GM21515 (cell line): ENCODE results near the gene CREBL2.

Experiments used
- ATAC-seq: cut with Tn5 transposase; IDR thresholded peaks from one replicate; pipeline ENCODE4 v1.9.1; 2021; ENCODE audit not compliant: unreplicated experiment

The CREBL2 gene

GRCh38 chr12:12671850-12672660 lies 60.4 kb downstream of the CREBL2 start:
- ATAC-seq = no peak

DNA sequence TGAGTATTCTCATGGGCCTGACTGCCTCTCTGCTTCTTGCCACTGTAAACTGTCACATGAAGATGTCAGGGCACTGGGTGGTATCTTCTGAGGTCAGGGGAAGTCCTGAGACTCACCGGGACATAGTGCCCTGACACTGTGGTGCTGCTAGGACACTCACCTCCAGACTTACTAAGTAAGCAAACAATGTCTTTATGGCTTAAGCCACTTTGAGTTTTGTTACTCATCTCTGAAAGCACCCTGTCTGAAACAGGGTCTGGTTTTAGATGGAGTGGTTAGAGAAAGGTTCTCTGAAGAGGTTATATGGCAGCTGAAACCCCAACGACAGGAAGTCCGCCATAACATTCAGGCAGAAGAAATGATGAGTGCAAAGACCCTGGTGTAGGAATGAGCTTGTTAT lies 61.6 kb downstream of the CREBL2 start:
- no peak for ATAC-seq

DNA sequence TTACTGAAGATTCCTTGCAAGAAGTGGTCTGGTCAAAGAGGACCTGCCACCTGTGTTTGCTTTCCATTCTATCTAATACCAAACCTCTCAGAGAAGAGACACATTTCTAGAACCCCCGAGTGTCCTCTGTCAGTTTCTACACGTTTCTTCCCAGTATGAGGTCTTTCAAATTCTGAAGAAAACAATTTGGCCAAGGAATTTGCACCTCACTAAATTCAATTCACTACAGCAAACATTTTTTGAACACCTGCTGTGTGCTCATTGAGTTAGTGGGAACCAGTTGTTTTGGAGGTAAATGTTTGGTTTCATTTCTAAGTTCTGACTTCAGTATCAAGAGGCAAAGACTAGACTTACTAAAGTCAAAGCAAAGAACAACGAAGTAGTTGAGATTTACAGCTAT lies 64.9 kb downstream of the CREBL2 start:
- no peak for ATAC-seq

DNA sequence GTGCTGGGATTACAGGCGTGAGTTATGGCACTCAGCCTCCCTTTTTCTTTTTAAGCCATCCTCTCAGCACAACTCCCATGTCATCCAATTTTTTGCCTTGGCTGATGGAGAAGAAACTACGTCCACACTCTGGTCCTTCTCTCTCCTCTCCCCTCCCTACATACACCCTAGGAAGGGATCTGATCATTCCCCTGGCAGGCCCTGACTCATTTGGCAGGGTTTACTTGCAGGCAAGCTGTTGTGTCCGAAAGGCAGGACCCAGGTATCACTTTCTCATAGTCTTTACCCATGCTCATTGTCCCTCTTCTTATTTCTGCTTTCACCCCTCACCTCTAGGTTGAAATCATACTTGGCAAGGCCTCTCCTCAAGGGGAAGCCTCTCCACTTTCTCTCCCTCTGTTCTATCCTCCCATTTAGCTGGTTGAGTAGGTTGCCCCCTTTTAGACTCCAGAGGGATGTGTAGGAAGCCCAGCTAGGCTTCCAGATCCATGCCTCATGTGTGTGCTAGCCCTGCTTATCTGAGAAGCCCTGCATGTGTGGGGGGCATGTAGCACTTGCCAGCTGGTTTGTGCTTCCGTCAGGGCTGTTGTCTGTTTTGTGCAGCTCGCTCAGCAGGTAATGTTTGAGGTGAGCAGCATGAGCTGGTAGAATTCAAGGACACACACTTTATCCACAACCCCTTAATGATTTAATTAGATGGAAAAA lies 69.5 kb downstream of the CREBL2 start:
- ATAC-seq = no peak

- ATAC-seq = no peak
These were observed 70.6 kb downstream of the CREBL2 start for GRCh38 chr12:12682284-12682683.

DNA sequence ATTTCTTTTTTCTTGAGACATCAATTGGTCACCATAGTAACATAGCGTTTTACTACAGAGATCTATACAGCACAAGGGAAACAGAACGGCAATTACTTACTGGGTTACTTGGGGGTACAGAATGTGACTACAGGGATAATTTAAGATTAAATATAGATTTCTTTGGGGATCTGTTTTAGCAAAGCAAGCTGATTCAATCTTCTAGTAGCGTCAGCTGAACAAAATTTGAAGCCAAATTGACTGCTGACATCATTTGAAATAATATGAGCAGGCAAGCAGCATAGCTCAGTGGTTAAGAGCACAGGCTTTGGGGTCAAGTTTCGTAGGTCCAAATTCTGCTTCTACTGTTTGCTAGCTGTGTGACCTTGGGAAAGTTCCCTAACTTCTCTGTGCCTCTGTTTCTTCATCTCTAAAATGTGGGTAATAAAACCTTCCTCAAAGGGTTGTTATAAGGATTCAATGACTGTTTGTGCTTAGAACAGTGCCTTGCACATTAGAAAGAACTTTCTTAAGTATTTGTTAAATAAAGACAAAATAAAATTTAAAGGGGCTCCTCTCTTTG lies 71.5 kb downstream of the CREBL2 start:
- no peak for ATAC-seq

DNA sequence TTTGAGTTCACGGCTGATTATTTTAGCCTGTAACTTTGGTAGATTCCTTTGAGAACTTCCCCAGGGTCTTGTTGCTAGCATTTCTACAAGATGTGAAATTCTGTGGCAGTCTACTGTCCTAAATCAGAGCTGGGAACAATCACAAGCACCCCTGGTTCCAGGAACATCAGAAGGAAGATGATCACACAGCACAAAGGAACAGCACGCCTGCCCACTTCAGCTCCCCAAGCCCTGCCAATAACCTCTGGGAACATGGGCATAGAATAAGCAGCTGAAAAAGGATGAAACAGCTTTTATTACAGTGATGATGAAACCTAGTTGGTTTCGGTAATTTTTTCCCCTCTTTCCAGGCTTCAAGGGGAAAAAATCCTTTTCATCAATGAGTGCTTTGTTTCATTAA lies 72.0 kb downstream of the CREBL2 start:
- no peak for ATAC-seq

DNA sequence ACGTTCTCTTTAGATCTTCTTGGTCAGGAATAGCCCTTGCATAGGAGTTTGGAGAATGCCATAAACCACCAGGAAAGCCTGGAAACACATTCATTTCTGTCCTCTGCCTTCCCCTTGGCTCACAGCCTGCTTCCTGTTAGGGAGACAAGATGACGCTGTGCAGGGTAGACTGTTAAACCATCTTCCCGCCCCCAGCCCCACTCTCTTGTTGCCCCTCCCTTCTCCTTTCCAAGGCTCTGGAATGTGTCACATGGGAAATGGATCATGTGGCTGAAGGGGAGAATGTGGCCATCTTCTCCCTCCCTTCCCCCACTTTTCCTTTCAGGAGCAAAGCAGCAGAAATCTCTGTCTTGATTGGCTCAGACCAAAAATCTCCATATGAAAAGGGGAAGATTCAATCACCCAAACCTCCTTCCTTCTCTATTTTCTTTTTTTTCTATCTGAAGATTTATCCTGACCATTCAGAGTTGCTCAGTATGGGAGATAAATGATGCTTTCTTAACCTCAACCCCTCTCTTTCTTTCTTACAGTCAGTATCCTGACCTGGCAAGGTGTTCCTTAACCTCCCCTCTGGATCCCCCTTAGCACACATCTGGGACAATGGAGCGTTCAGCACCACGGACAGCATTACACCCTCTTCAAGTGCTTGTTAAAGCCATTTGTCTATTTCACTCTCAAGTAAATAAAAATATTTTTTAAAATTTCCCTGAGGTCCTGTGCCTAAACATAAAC lies 72.9 kb downstream of the CREBL2 start:
- no peak for ATAC-seq

GRCh38 chr12:12685305-12685704 lies 73.6 kb downstream of the CREBL2 start:
- ATAC-seq = no peak

- no peak for ATAC-seq
These were observed 74.8 kb downstream of the CREBL2 start for GRCh38 chr12:12686472-12686871.

DNA sequence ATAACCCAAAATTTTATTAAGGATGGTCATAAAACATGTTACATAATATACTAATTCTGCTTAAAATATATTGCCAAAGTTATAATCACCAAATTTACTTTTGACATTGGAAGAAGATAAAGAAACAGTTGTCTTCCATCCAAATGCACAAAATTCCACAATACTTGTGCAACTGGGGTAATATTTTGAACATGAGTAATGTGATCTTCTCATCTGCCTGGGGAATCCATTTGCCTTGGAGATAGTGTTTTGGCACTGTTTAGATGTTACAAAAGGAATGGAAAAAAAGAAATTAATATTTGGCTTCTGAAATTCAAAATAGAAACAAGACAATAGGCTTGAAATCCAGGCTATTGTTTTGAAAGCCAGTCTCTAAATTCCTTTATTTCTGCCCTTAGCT lies 75.2 kb downstream of the CREBL2 start:
- no peak for ATAC-seq

- no peak for ATAC-seq
These were observed 78.1 kb downstream of the CREBL2 start for GRCh38 chr12:12689647-12690300.

DNA sequence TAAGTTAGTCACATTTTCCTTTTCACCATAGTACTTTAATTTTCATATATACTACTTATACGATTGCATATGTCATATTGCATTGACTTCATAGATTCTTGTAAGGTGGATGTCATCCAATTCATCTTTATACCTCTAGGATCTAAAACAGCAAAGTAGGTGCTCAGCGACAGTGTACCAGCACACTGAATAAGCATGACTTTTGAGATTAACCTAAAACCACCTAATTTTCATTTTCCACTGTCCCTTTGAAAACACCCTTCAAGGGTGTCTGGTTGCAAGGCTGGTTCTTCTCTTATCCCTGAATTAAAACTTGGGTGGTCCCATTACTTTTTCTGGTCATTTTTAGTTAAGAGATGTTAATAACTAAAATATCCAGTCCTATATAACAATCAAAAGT lies 79.9 kb downstream of the CREBL2 start:
- no peak for ATAC-seq

GRCh38 chr12:12693111-12693671 lies 81.5 kb downstream of the CREBL2 start:
- ATAC-seq = no peak
